Mesothelial cell of epicardium (in vitro differentiated cells): ENCODE measurements around the gene ITGB1BP1. TPM values are rescaled to one million over a fixed set of nuclear protein-coding genes. Genes with fewer than 3 reads are reported as not detected.

Experiments
- DNase-seq, 2 experiments: peaks; one replicate each; pipeline ENCODE4 v3.0.0; 2021; ENCODE audit warnings: low spot score in 2 of 2; ENCODE audit not compliant: unreplicated experiment in 2 of 2
- H3K27ac Mint-ChIP-seq: 2 replicates; pipeline ENCODE4 v1.8.0; 2021; ENCODE audit warnings: mixed read lengths
- H3K27me3 Mint-ChIP-seq: 2 replicates; pipeline ENCODE4 v1.8.0; 2021; ENCODE audit warnings: low read depth, mixed read lengths
- H3K36me3 Mint-ChIP-seq: 2 replicates; pipeline ENCODE4 v1.8.0; 2021; ENCODE audit warnings: mixed read lengths
- H3K4me1 Mint-ChIP-seq: 2 replicates; pipeline ENCODE4 v1.8.0; 2021; ENCODE audit warnings: mixed read lengths
- H3K4me3 Mint-ChIP-seq: 2 replicates; pipeline ENCODE4 v1.8.0; 2021; ENCODE audit warnings: mild to moderate bottlenecking, moderate library complexity, mixed read lengths
- H3K9me3 Mint-ChIP-seq: 2 replicates; pipeline ENCODE4 v1.8.0; 2021; ENCODE audit warnings: mixed read lengths
- CTCF ChIP-seq: fragments of 200-600 bp; sonication (generic); IDR thresholded peaks from one replicate; pipeline ENCODE4 v1.5.0; 2021; ENCODE audit warnings: antibody characterized with exemption; ENCODE audit not compliant: unreplicated experiment
- total RNA-seq: library from RNA; stranded (reverse); gene quantifications from 3 replicates; pipeline ENCODE4 v1.2.1, GENCODE V29; 2021

Gene ITGB1BP1
- total RNA-seq, 1 donor from 2014 or later = 38.0 TPM

- H3K27me3 Mint-ChIP-seq = no peaks in the 10 kb centered on the region
- no peaks in the 10 kb centered on the region for H3K9me3 Mint-ChIP-seq
- no peak overlapping the region for H3K4me3 Mint-ChIP-seq
- H3K27ac Mint-ChIP-seq = no peak overlapping the region
- peaks cover 27% of the 10 kb centered on the region for H3K36me3 Mint-ChIP-seq
- no peak for DNase-seq
- H3K4me1 Mint-ChIP-seq = no peaks in the 10 kb centered on the region
- TF ChIP-seq CTCF = no peak
These were observed 37.2 kb upstream of the ITGB1BP1 start for GRCh38 chr2:9460441-9461017.

GRCh38 chr2:9451231-9451630 is 27.9 kb upstream of the ITGB1BP1 start:
- no peak for DNase-seq
- H3K4me1 Mint-ChIP-seq = no peaks in the 10 kb centered on the region
- no peak overlapping the region for H3K4me3 Mint-ChIP-seq
- peaks cover 28% of the 10 kb centered on the region for H3K36me3 Mint-ChIP-seq
- H3K9me3 Mint-ChIP-seq = no peaks in the 10 kb centered on the region
- H3K27me3 Mint-ChIP-seq = no peaks in the 10 kb centered on the region
- TF ChIP-seq CTCF = no peak
- H3K27ac Mint-ChIP-seq = no peak overlapping the region

- H3K36me3 Mint-ChIP-seq = peaks cover 44% of the 10 kb centered on the region
- no peaks in the 10 kb centered on the region for H3K27me3 Mint-ChIP-seq
- TF ChIP-seq CTCF = no peak
These were observed 21.8 kb upstream of the ITGB1BP1 start for GRCh38 chr2:9445089-9445488.

GRCh38 chr2:9443526-9443925 is 20.2 kb upstream of the ITGB1BP1 start:
- Mint-ChIP-seq H3K36me3 (peaks cover 46% of the 10 kb centered on the region), H3K4me3 (no peak overlapping the region), H3K27me3 (no peaks in the 10 kb centered on the region), H3K27ac (no peak overlapping the region), H3K4me1 (no peaks in the 10 kb centered on the region), H3K9me3 (no peaks in the 10 kb centered on the region)
- TF ChIP-seq CTCF = no peak
- DNase-seq = no peak

More at GRCh38 chr2:9445089-9445488, 21.8 kb upstream of the ITGB1BP1 start:
- no peaks in the 10 kb centered on the region for H3K9me3 Mint-ChIP-seq
- no peaks in the 10 kb centered on the region for H3K4me1 Mint-ChIP-seq
- H3K27ac Mint-ChIP-seq = no peak overlapping the region
- no peak overlapping the region for H3K4me3 Mint-ChIP-seq
- no peak for DNase-seq

- Mint-ChIP-seq H3K9me3 (no peaks in the 10 kb centered on the region), H3K36me3 (peaks cover 54% of the 10 kb centered on the region), H3K27me3 (no peaks in the 10 kb centered on the region), H3K4me1 (no peaks in the 10 kb centered on the region), H3K27ac (no peak overlapping the region), H3K4me3 (no peak overlapping the region)
- no peak for DNase-seq
- no peak for TF ChIP-seq CTCF
These were observed 18.2 kb upstream of the ITGB1BP1 start for GRCh38 chr2:9441556-9441955.
